GM13977 (cell line): ENCODE measurements around the gene MYCBP2.

Experiments used
- DNase-seq: peaks from one replicate; pipeline ENCODE4 v3.0.0; 2012; ENCODE audit warnings: low spot score
- in situ Hi-C: fragments of 300-500 bp; cut with MboI; formaldehyde crosslinking; loops from one replicate; pipeline ENCODE4 v1.12.0; 2022; ENCODE audit warnings: low sequenced_read_pairs, low pct_unique_long_range_greater_than_20kb, mixed read lengths, inconsistent platforms; ENCODE audit not compliant: unreplicated experiment
- TF ChIP-seq, protein P1 (sequence below): IDR thresholded peaks from 2 replicates; pipeline ENCODE4 v1.5.1; 2012; ENCODE audit warnings: mild to moderate bottlenecking, control low read depth; ENCODE audit not compliant: insufficient read depth; ENCODE audit errors: extremely low read depth, missing control alignments

The MYCBP2 gene

DNA sequence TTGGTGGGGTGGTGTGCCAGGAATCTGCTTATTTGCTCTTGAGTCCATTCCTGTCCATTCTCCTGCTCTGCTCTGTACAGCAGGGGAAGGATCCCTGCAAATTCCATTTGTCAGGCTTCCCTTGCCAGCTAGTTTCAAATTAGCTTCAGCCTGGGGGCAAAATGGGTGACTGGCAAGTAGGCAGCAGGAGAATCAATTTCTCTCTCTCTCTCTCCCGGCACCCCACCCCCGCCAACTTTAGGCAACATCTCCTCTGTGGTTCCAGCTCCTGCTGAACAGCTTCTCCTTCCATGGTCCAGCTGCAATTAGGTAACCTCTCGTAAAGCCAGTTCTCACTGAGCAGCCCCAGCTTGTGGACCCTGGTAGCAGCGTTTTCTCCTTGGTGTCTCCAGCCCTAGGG, 6.7 kb upstream of the MYCBP2 start:
- TF ChIP-seq, protein P1, sequence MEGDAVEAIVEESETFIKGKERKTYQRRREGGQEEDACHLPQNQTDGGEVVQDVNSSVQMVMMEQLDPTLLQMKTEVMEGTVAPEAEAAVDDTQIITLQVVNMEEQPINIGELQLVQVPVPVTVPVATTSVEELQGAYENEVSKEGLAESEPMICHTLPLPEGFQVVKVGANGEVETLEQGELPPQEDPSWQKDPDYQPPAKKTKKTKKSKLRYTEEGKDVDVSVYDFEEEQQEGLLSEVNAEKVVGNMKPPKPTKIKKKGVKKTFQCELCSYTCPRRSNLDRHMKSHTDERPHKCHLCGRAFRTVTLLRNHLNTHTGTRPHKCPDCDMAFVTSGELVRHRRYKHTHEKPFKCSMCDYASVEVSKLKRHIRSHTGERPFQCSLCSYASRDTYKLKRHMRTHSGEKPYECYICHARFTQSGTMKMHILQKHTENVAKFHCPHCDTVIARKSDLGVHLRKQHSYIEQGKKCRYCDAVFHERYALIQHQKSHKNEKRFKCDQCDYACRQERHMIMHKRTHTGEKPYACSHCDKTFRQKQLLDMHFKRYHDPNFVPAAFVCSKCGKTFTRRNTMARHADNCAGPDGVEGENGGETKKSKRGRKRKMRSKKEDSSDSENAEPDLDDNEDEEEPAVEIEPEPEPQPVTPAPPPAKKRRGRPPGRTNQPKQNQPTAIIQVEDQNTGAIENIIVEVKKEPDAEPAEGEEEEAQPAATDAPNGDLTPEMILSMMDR = no peak
- DNase-seq = no peak
- in situ Hi-C loops = loop anchor here (10.0 kb wide), 1 partner anchor 141 kb away; no protein-coding TSS in a partner anchor

DNA sequence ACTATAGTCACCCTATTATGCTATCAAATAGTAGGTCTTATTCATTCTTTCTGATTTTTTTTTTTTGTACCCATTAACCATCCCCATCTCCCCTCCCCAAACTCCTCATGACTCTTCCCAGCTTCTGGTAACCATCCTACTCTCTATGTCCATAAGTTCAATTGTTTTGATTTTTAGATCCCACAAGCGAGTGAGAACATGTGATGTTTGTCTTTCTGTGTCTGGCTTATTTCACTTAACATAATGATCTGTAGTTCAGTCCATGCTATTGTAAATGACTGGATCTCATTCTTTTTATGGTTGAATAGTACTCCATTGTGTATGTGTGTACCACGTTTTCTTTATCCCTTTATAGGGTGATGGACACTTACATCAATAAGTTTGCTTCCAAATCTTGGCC, 4.5 kb upstream of the MYCBP2 start:
- in situ Hi-C loops = loop anchor here (10.0 kb wide), 1 partner anchor 143 kb away; no protein-coding TSS in a partner anchor
- TF ChIP-seq, protein P1 = no peak
- no peak for DNase-seq

DNA sequence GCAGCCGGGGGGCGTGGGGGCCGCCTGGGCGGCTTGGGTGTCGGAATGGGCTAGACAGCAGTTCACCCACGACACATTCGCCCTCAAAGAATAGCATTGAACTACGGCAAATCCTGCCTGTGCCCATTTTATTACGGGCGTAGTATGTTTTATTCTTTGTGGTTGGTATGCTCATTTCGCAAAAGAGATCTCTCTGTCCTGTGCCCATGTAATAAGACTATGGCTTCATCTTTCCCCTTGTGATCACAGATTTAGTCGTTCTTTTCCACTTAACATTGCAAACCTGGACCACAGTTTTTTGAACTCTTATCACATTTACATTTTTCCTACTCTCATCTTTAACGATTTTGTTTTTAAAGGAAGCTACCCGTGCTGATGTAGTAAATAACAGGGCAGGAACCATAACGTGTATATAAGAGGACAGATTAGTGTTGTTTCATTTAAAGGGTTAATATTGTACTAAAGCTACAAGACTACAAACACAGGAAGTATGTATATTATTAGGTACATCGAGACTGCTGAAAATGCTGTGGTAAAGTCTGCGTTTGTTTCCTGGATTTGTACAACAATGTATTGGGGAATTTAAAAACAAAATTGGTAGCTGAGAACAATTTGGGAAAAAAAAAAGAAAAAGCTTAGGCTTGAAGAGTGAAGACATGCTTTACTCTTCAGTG, 3.2 kb upstream of the MYCBP2 start:
- no peak for DNase-seq
- TF ChIP-seq, protein P1 = no peak
- in situ Hi-C loops = loop anchor here (10.0 kb wide), 1 partner anchor 145 kb away; no protein-coding TSS in a partner anchor

DNA sequence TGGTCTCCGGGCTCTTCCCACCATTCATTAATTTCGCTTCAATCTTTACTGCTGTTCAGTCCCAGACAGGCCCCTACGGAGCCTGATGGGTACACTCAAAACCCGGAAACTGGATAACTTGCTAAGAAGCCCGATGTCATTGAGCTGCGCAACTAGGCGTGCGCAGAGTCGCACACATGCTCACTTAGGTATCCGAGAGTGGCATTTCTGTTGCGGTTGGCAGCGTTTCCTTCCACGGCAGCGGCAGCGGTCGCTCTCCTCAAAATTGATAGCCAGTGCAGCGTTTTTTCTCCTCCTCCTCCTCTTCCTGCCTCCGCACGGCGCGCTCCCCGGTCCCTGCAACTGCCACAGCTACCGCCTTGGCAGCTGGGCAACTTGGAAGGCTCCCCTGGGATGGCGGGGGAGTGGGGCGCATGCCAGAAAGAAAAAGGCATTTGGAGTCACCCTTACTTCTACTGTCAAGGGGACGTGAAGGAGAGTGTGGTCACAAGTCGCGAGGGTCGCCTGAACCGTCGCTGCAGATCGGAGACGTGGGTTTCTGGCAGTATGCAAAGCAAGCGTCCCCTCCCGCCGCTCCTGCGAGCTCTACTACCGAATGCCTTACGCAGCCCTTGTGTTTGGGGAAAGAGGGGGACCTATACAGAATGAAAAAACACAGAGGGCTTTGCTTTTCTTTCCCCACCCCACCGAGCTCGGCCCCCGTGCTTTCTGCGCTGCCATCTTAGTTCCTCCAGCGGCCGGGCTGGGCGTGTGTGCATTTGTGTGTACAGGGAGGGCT, 2.4 kb upstream of the MYCBP2 start:
- in situ Hi-C loops = no loop called here
- peak; percentile 83 for DNase-seq
- TF ChIP-seq, protein P1 = no peak

DNA sequence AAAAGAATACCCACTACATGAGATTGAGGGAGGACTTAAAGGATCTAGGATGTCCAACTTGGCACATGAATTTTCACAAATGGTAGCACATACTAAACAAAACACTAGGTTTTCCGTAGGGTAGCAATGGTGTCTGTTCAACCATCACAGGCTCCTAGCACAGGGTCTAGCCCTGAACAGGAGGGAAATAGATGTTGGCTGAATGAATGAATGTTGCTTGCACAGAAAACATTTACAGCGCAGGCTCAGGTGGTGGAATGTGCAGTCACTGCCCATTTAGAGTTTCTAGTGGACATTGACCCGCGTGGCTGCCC, 1.9 kb upstream of the MYCBP2 start:
- no peak for DNase-seq
- in situ Hi-C loops = no loop called here
- TF ChIP-seq, protein P1 = no peak

DNA sequence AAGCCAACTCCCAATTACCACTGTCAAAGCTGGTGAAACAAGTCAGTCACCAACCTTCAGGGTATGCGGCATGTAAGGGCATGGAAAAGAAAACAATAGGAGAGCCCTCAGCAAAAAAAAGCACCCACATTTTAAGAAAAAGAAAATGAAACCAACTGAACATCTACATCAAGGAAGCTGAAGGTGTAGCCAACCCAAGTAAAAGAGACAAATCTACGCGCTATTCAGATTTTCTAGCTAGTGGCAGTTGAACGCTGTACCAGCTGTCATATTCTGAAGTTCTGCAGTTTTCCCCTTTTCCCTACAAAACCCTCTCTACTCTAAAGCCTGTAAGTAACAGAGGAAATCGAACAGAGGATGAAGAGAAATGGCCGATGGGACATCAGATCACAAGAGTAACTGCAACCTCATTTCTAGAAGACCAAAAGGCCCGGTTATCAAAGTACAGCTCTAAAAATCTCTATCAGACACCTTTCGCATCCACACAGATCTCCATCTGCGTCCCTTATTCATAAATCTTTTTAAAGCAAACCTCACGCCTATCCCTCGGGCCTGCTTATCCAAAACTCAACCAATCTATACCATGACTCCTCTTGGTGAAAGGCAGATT, 1.4 kb downstream of the MYCBP2 start:
- in situ Hi-C loops = no loop called here
- TF ChIP-seq, protein P1 = no peak
- DNase-seq = peak; percentile 37
